ENCODE measurements around the gene CHST9. TPM values are rescaled to one million over a fixed set of nuclear protein-coding genes. Genes with fewer than 3 reads are reported as not detected.

The CHST9 gene
- total RNA-seq, 1 donor from 2014 or later, result 0.03 TPM

DNA sequence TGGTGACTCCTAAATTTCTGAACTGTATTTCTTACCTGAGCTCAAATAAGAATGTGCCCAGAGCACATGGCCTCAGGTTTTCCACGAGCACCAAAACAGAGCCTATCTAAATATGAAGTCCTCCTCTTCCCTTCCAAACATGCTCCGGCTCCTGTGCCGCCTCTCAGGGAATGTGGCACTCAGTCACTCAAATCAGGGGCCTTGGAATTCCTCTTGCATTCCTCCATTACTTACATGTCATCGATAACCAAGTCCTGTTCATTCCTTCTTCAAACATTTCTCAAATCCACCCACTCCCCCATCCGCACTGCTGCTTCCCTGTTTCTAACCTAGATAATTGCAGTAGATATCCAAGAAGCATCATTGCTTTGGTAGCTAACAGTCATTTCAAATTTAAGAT lies 151.4 kb downstream of the CHST9 start:
- Histone ChIP-seq H3K27me3 (peaks cover 6% of the 10 kb centered on the region), H3K27ac (no peak overlapping the region), H3K4me1 (no peaks in the 10 kb centered on the region), H3K36me3 (no peaks in the 10 kb centered on the region), H3K9me3 (no peaks in the 10 kb centered on the region), H3K4me3 (no peak overlapping the region)
- intact Hi-C loops (cut with DNase I), result no loop called here
- DNase-seq, result no peak
- TF ChIP-seq, protein P1, sequence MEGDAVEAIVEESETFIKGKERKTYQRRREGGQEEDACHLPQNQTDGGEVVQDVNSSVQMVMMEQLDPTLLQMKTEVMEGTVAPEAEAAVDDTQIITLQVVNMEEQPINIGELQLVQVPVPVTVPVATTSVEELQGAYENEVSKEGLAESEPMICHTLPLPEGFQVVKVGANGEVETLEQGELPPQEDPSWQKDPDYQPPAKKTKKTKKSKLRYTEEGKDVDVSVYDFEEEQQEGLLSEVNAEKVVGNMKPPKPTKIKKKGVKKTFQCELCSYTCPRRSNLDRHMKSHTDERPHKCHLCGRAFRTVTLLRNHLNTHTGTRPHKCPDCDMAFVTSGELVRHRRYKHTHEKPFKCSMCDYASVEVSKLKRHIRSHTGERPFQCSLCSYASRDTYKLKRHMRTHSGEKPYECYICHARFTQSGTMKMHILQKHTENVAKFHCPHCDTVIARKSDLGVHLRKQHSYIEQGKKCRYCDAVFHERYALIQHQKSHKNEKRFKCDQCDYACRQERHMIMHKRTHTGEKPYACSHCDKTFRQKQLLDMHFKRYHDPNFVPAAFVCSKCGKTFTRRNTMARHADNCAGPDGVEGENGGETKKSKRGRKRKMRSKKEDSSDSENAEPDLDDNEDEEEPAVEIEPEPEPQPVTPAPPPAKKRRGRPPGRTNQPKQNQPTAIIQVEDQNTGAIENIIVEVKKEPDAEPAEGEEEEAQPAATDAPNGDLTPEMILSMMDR (IDR thresholded peaks at IDR 0.05), result no peak
- no peak for ATAC-seq

DNA sequence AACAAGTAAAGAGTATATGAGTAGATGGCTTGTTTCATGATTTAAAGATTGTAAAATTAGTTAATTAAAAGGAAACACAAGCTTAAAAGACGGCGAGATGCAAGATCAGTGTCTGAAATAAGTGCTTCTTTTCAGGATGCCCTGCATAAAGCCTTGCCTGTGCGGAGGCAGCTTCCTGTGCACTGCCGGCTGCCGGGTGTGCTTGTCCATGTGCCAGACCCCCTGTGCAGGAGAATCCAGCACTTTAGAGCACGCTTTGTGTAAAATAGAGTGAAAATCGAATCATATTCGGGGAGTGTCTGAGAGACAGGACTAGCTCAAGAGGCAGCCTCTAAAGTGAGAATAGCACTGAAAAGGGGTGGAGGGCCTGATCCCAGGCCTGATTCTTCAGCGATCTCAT lies 154.7 kb downstream of the CHST9 start:
- H3K27me3 ChIP-seq, result no peaks in the 10 kb centered on the region
- no peak for DNase-seq
- no peak overlapping the region for H3K27ac ChIP-seq
- H3K9me3 ChIP-seq, result no peaks in the 10 kb centered on the region
- ATAC-seq, result no peak
- H3K36me3 ChIP-seq, result no peaks in the 10 kb centered on the region
- no peaks in the 10 kb centered on the region for H3K4me1 ChIP-seq
- intact Hi-C loops (cut with DNase I), result no loop called here
- TF ChIP-seq, protein P1 (IDR thresholded peaks at IDR 0.05), result no peak
- no peak overlapping the region for H3K4me3 ChIP-seq

GRCh38 chr18:27022477-27022876 lies 162.6 kb downstream of the CHST9 start:
- DNase-seq, result no peak
- H3K4me1 ChIP-seq, result no peaks in the 10 kb centered on the region
- no peaks in the 10 kb centered on the region for H3K9me3 ChIP-seq
- TF ChIP-seq, protein P1 (IDR thresholded peaks at IDR 0.05), result no peak
- intact Hi-C loops (cut with DNase I), result no loop called here
- no peak overlapping the region for H3K27ac ChIP-seq
- ATAC-seq, result no peak
- H3K27me3 ChIP-seq, result no peaks in the 10 kb centered on the region
- no peaks in the 10 kb centered on the region for H3K36me3 ChIP-seq
- no peak overlapping the region for H3K4me3 ChIP-seq

- no peak for DNase-seq
- H3K36me3 ChIP-seq, result no peaks in the 10 kb centered on the region
- no peak for ATAC-seq
- intact Hi-C loops (cut with DNase I), result no loop called here
- H3K9me3 ChIP-seq, result no peaks in the 10 kb centered on the region
- no peak overlapping the region for H3K4me3 ChIP-seq
- no peaks in the 10 kb centered on the region for H3K4me1 ChIP-seq
- TF ChIP-seq, protein P1 (IDR thresholded peaks at IDR 0.05), result peak; percentile 38
- no peak overlapping the region for H3K27ac ChIP-seq
- no peaks in the 10 kb centered on the region for H3K27me3 ChIP-seq
These were observed 167.1 kb downstream of the CHST9 start for GRCh38 chr18:27017901-27018500.

DNA sequence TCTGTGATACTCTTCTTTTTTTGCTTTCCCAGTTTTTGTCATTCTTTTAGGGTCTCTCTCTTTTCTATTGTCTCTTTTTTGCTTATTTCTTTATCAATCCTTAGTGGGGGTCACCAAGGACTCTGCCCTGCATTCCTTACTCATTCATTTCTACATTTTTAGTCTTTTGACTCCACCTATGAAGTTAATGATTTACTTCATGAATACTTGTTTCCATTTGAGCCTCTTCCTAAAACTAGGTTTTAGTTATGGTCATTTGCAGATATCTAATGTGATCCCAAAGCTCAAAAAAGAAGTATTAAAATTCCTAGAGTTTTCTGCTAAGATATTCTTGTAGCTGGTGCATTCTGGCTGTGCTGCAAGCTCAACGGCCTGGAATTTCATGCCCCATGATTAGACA lies 170.3 kb downstream of the CHST9 start:
- Histone ChIP-seq H3K27ac (no peak overlapping the region), H3K4me1 (no peaks in the 10 kb centered on the region), H3K36me3 (no peaks in the 10 kb centered on the region), H3K9me3 (no peaks in the 10 kb centered on the region), H3K4me3 (no peak overlapping the region), H3K27me3 (no peaks in the 10 kb centered on the region)
- DNase-seq (no peak), ATAC-seq (no peak)
- intact Hi-C loops (cut with DNase I), result no loop called here
- TF ChIP-seq, protein P1 (IDR thresholded peaks at IDR 0.05), result no peak

DNA sequence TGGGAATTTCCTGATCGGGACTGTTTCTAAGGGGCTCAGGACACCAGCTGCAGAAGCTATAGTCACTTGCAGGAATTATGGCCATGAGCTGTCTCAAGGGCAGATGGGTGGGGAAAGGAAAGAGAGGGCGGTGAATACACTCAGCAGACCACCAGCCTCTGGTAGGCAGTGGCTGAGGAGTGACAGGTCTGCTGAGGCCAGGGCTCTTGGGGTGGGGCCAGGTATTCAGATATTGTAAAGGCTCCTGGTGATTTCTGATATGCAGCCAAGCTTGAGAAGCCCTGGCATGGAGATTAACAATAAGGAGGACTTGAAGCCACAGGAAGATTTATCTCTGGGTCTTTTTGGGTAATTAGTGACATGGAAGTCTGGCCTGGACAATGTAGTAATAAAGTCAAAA lies 174.3 kb downstream of the CHST9 start:
- Histone ChIP-seq H3K36me3 (no peaks in the 10 kb centered on the region), H3K4me3 (no peak overlapping the region)

More for the DNA sequence above, 174.3 kb downstream of the CHST9 start:
- no peaks in the 10 kb centered on the region for H3K9me3 ChIP-seq
- DNase-seq, result no peak
- intact Hi-C loops (cut with DNase I), result no loop called here
- TF ChIP-seq, protein P1 (IDR thresholded peaks at IDR 0.05), result no peak
- no peak for ATAC-seq
- no peaks in the 10 kb centered on the region for H3K4me1 ChIP-seq
- H3K27me3 ChIP-seq, result no peaks in the 10 kb centered on the region
- H3K27ac ChIP-seq, result no peak overlapping the region
